ENCODE data around the gene SLC2A1.

The SLC2A1 gene

DNA sequence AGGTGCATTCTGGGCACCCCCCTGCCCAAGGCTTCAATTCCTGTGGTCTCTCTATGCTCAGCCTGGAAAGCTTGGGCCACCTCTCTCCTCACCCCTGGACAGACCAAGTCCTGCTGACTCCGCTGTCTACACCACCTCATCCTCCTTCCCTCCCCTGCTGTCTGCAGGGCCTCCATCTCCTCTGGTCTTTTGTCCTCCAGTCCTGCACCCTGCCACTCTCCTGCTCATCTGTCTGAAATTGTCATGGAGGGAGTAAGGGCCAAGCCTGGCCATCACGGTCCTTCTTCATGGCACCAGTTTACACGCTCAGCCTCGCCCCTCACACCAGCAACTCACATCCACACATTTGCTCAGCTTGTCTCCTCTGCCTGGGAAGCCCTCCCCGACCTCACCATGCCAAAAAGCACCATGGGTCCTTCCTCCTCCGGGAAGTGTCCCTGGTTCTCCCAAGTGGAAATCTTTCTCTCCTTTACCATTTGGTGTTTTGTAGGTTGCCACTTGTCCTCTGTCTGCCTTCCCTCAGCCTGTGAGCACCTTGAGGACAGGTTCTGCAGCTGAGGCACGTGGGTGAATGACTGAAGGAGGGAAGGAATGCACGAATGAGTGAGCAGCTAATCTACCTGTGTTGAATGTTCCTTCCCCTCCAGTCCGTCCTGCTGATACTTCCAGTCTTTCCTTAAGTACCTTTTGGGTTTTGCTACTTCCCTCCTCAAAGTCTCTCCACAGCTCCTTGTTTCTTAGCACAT is 2.1 kb upstream of the SLC2A1 start:
- Histone ChIP-seq H3K27me3 (ENCODE audit: insufficient read depth, poor library complexity, severe bottlenecking) (no peaks in the 10 kb centered on the region), H3K27ac (ENCODE audit: poor library complexity, severe bottlenecking) (peak overlapping the region; percentile 91), H3K9me3 (ENCODE audit: severe bottlenecking) (no peaks in the 10 kb centered on the region), H3K4me3 (ENCODE audit: severe bottlenecking) (no peak overlapping the region), H3K36me3 (ENCODE audit: low read depth) (peaks cover 22% of the 10 kb centered on the region), H3K4me1 (ENCODE audit: insufficient read depth, poor library complexity, severe bottlenecking) (peaks cover 36% of the 10 kb centered on the region)
- ATAC-seq (ENCODE audit: low read depth) (no peak), DNase-seq (ENCODE audit: low spot score) (no peak)
- TF ChIP-seq, protein P1, sequence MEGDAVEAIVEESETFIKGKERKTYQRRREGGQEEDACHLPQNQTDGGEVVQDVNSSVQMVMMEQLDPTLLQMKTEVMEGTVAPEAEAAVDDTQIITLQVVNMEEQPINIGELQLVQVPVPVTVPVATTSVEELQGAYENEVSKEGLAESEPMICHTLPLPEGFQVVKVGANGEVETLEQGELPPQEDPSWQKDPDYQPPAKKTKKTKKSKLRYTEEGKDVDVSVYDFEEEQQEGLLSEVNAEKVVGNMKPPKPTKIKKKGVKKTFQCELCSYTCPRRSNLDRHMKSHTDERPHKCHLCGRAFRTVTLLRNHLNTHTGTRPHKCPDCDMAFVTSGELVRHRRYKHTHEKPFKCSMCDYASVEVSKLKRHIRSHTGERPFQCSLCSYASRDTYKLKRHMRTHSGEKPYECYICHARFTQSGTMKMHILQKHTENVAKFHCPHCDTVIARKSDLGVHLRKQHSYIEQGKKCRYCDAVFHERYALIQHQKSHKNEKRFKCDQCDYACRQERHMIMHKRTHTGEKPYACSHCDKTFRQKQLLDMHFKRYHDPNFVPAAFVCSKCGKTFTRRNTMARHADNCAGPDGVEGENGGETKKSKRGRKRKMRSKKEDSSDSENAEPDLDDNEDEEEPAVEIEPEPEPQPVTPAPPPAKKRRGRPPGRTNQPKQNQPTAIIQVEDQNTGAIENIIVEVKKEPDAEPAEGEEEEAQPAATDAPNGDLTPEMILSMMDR (IDR thresholded peaks at IDR 0.05; ENCODE audit: poor library complexity, severe bottlenecking): no peak

DNA sequence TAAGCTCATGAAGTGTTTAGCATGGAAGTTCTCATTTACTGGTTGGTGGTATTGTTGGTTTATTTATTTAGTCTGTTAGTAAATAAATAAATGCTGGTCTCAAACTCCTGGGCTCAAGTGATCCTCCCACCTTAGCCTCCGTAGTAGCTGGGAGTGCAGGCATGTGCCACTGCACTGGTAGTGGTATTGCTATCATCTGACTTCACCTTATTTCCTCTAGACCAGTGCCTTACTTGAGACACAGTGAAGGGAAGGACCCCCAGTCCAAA is 1.4 kb upstream of the SLC2A1 start:
- peak overlapping the region; percentile 66 for H3K4me3 ChIP-seq (ENCODE audit: severe bottlenecking)
- ATAC-seq (ENCODE audit: low read depth) (no peak), DNase-seq (ENCODE audit: low spot score) (no peak)
- H3K27ac ChIP-seq (ENCODE audit: poor library complexity, severe bottlenecking): peak overlapping the region; percentile 99
- no peaks in the 10 kb centered on the region for H3K9me3 ChIP-seq (ENCODE audit: severe bottlenecking)
- H3K4me1 ChIP-seq (ENCODE audit: insufficient read depth, poor library complexity, severe bottlenecking): peaks cover 43% of the 10 kb centered on the region
- H3K27me3 ChIP-seq (ENCODE audit: insufficient read depth, poor library complexity, severe bottlenecking): no peaks in the 10 kb centered on the region
- TF ChIP-seq, protein P1 (IDR thresholded peaks at IDR 0.05; ENCODE audit: poor library complexity, severe bottlenecking): no peak
- H3K36me3 ChIP-seq (ENCODE audit: low read depth): peaks cover 29% of the 10 kb centered on the region

DNA sequence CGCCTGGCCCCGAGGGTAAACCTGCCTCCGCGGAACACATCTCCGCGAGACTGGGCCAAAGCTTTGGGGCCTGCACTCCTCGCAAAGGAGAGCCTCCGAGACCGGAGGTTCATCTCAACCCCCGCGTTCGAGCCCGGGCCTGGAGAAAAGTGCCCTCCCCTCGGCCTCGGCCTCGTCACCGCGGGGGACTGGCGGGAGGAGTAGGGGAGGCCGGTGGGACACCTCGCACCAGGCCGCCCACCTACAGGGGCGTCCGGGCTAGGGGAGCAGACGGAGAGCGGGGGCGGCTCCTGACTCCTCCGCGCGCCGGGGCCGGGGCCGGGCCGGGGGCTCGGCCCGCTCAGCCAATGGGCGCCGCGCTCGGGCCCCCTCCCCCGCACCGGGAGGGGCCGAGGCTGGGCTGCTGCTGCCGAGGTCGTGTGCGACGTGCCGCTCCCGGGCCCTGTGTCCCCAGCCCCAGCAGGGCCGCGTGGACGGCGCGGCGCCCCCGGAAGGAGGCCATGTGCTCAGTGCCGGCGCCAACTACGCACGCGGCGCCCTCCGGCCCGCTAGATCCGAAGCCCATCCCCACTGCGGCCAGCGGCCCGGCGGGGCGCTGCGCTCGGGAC is 684 bp downstream of the SLC2A1 start:
- Histone ChIP-seq H3K9me3 (ENCODE audit: severe bottlenecking) (no peaks in the 10 kb centered on the region), H3K4me3 (ENCODE audit: severe bottlenecking) (peak overlapping the region; percentile 66), H3K27ac (ENCODE audit: poor library complexity, severe bottlenecking) (peak overlapping the region; percentile 99), H3K36me3 (ENCODE audit: low read depth) (peaks cover 49% of the 10 kb centered on the region), H3K4me1 (ENCODE audit: insufficient read depth, poor library complexity, severe bottlenecking) (peaks cover 48% of the 10 kb centered on the region), H3K27me3 (ENCODE audit: insufficient read depth, poor library complexity, severe bottlenecking) (no peaks in the 10 kb centered on the region)
- DNase-seq (ENCODE audit: low spot score) (no peak), ATAC-seq (ENCODE audit: low read depth) (peak; percentile 8; the same call in 1 of the 3 replicates)
- TF ChIP-seq, protein P1 (IDR thresholded peaks at IDR 0.05; ENCODE audit: poor library complexity, severe bottlenecking): no peak

DNA sequence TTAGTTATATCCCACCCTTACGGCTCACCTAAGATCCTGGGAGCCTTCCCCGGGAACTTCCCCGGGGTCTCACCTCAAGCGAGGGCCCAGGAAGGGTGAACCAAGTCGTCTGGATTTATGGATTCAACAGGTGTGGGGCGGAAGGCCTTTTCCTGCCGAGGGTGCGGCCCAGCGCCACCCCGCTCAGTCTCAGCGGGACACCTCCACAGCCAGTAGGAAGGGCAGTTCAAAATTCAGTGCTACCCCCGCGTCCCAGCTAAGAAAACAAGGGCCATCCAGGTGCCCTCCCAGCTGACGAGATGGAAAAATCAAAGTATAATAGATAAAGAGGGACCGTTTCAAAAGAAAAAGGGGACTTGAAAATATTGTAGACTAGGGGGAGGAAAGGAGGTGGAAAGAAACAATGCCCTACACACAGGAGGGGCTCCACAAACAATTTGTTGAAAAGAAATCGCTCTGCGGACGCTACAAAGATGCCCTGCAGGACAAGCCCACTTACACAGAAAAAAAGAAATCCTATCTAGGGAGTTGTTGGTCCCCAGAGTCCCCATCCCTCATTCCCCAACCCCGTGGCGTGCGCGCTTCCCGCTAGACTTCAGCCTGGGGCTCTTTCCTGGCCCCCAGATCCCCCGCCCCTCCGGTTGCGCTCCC is 1.3 kb downstream of the SLC2A1 start:
- Histone ChIP-seq H3K4me1 (ENCODE audit: insufficient read depth, poor library complexity, severe bottlenecking) (peaks cover 49% of the 10 kb centered on the region), H3K36me3 (ENCODE audit: low read depth) (peaks cover 56% of the 10 kb centered on the region), H3K27me3 (ENCODE audit: insufficient read depth, poor library complexity, severe bottlenecking) (no peaks in the 10 kb centered on the region), H3K4me3 (ENCODE audit: severe bottlenecking) (peak overlapping the region; percentile 66), H3K27ac (ENCODE audit: poor library complexity, severe bottlenecking) (peak overlapping the region; percentile 99), H3K9me3 (ENCODE audit: severe bottlenecking) (no peaks in the 10 kb centered on the region)
- DNase-seq (ENCODE audit: low spot score) (no peak), ATAC-seq (ENCODE audit: low read depth) (no peak)
- TF ChIP-seq, protein P1 (IDR thresholded peaks at IDR 0.05; ENCODE audit: poor library complexity, severe bottlenecking): no peak

All from RWPE2 (cell line).